Kidney capillary endothelial cell (primary cell): ENCODE results near the gene MIEF1.

Experiments used
- DNase-seq: peaks from one replicate; pipeline ENCODE4 v3.0.0-alpha.2; 2018; ENCODE audit warnings: low spot score

MIEF1 gene

DNA sequence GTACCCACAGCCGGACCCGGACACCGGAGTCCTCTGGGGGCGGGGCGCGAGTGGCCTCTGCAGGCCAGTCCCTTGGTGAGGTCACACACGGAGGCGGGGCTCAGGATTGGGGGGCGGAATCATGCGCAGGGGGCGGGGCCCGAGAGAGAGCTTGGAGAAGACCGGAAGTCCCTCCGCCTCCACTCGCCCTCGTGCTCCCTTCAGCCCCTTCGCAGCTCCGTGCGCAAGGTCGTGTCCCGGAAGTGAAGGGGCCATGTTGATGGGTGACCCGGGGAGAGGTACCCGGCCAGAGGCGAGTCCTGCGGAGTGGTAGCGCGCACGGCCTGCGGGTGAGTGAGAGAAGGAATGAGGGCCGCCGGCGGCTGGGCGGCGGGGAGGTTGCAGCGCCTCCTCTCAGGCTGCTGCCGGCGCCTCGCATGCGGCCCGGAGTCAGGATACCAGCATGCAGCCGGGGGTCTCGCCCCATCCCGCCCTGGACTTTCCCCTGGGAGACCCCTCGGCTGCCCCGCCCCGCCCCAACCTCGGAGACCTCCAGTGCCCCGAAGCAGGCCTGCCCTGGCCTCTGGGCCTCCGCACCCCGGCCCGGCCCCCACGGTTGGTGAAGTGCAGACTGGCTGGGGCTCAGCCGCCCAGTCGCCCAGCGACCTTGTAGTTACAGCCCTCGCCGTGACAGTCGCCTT lies at the start of gene MIEF1:
MIEF1 (plus strand) TSS at position 182 of the 680 bp plus-strand sequence. CDS start 9,005 bp downstream, outside the sequence.
- DNase-seq, result peak; percentile 90

DNA sequence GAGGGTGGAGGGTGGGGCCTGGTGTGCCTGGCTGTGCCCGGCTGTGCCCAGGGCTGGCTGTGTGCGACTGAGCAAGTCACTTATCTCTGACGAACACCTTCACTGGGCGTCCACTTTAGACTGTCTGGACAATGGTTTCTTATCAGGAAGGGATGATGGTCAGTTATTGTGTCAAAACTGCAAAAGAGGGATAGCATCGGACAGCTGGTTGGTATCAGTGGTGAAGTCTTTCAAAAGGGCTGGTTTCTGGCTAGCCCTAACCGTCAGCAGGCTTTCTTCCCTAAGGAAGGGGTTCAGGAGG lies 49.4 kb upstream of the MIEF1 start:
- DNase-seq, result no peak

- no peak for DNase-seq
Measured at GRCh38 chr22:39453765-39454378, 48.2 kb upstream of the MIEF1 start.

GRCh38 chr22:39454385-39454871 lies 47.7 kb upstream of the MIEF1 start:
- no peak for DNase-seq

DNA sequence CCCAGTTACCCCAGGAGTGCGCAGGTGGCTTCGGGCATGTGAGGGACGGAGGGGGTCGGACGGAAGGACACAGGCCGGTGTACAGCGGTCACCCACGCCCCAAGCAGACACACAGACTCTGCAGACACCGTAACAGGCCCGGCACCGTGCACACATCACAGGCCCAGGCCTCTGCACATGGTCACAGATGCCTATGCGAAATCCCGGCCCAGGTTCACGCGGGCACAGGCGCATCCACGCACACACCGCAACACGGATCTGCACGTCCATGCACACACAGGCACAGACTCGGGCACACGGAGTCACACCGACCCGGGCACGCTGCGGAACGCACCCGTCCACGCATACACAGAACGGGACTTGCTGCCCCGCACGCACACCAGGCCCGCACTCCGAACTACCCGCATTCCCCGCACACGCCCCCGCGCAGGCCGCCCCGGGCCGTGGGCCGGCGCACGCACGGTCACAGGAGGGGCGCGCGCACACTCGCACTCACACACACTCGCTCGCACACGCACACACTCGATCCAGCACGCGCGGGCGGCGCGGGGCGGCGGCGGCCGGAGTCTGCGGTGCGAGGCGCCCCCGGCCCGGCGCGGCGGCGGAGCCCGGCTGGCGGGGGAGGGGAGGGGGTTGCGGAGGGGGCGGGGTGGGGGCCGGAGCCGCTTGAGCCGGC lies 45.4 kb upstream of the MIEF1 start, which contains the start of gene MGAT3:
MGAT3 (plus strand) TSS at position 491 of the 676 bp plus-strand sequence. CDS start 30,336 bp downstream, outside the sequence.
- no peak for DNase-seq

GRCh38 chr22:39457198-39457555 lies 44.9 kb upstream of the MIEF1 start:
- no peak for DNase-seq

DNA sequence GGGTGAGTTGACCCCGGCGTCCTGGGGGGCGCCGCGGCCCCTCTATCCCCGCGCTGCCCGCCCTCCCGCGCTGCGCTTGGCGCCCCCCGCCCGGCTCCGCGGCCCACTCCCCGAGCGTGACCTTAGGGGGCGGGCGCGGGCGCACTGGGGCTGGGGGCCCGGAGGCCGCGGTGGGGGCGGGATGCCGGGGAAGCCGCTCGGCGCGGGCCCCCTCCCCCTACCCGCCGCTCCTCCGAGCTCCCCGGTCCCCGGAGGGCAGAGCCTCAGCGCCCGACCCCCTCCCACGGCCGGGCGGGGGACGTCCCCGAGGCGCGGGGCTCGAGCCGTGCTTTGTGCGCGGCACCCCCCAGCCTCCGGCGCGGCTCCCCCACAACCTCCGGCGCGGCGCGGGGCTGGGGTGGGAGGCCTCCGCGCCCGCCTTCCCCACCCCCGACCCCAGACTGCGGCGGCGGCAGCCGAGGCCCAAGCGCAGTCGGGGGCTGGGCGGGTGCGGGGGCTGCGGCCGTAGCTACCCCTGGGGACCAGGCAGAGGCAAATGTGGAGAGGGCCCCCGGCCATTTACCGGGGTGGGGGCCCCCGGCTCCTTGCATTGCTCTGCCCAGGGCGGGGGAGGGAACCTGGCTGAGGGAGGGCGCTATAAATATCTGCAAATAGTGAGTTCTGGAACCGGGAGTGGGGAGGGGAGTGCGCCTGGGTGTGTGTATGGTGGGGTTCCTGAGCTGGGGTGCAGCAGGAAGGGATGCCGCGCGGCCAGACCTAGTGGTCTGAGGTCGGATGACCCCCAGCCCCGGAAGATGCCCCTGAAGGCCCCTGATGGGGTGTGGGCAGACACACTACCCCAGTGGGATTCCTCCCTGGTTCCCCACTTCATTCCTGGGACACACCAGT lies 44.3 kb upstream of the MIEF1 start:
- no peak for DNase-seq

DNA sequence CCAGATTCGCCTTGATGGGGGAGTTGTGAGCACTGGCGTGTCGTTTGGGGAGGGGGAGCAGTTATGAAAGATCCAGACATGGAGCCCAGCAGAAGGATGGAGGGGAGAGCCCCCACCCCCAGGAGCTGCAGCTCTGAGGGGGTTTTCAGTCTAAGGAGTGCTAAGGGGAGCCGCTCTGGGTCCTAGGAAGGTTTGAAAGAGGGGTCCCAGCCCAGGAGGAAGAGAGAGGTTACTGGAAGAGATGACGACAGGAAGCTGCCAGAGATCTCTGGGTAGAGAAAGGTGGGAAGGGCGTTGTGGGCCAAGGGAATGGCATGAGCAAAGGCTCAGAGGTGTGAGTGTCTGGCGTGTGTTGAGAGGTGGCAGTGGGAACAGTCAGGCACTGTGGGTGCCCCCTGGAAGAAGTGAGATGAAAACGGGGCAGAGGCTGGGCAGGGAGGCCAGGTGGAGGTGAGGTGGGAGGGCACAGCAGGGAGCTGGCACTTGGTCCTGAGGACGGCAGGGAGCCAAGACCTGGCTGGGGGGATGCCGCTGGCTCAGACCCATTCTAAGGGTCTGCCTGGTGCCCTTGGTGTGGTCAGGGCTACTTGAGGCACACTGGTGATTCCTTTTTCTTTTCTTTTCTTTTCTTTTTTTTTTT lies 43.5 kb upstream of the MIEF1 start:
- DNase-seq, result no peak

GRCh38 chr22:39459681-39460080 lies 42.4 kb upstream of the MIEF1 start:
- DNase-seq, result no peak

GRCh38 chr22:39462443-39463221 lies 39.5 kb upstream of the MIEF1 start:
- DNase-seq, result no peak

GRCh38 chr22:39463277-39463676 lies 38.8 kb upstream of the MIEF1 start:
- no peak for DNase-seq

- no peak for DNase-seq
Measured at GRCh38 chr22:39463931-39464390, 38.1 kb upstream of the MIEF1 start.

- DNase-seq, result no peak
Measured at GRCh38 chr22:39466228-39467006, 35.7 kb upstream of the MIEF1 start.

DNA sequence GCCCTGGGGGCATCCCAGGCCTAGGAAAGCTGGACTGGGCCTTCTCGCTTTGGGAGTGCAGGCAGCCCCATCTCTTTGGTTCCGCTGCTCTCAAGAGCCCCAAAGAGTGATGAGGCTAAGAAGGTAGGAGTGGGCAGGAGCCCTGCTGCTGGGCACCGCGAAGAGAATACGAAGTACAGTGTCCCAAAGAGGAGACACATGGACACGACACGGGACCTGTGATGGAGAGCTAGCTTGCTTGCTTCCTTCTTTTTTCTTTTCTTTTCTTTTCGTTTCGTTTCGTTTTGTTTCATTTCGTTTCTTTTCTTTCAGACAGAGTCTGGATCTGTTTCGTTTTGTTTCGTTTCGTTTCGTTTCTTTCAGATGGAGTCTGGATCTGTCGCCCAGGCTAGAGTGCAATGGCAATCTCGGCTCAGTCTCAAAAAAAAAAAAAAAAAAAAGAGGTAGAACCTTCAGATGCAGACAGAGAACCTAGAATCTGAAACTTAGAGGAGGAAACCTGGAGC lies 34.6 kb upstream of the MIEF1 start:
- no peak for DNase-seq

GRCh38 chr22:39468487-39469325 lies 33.4 kb upstream of the MIEF1 start:
- no peak for DNase-seq

GRCh38 chr22:39469326-39469680 lies 32.8 kb upstream of the MIEF1 start:
- no peak for DNase-seq

DNA sequence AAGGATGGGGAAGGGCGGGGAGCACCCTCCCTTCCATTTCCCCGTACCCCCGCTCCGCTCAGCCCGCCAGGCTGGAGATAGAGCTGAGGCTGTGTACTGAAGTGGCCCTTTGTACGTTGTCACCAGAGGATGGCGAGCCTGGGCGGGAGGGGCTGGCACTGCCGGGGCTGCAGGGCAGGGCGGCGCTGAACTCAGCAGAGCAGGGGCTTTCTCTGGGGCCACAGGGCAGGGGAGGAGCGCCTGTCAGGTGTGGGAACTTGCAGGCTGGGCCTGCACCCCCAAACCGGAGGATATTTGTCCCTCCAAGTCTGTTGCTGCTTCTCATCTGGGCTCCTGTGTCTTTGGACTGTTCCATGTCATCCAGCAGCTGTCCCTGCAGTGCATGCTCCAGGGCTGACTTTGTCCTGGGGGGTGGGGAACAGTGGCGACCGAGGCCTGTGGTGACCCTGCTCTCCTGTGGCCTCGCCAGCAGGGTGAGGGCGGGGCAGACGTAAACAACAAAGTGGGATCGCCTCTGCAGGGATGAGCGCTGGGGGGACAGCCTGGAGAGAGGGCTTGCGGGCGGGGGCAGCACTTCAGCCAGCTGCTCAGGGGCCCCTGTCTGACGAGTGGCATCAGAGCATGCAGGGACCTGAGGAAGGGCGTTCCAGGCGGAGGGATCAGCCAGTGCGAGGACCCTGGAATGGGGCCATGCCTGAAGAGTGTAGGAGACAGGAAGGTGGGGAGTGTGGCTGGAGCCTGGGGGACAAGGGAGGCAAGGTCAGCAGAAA lies 32.2 kb upstream of the MIEF1 start:
- DNase-seq, result no peak
